HG02884 (cell line): ENCODE data around the gene PLD1.
"Not testable (repeated sequence)": the region's sequence is repeated elsewhere in the genome, so short reads cannot be mapped to it uniquely, and the experiment has no call there.

Experiments used
- ATAC-seq: cut with Tn5 transposase; IDR thresholded peaks from one replicate; pipeline ENCODE4 v1.9.1; 2021; ENCODE audit warnings: mild to moderate bottlenecking, moderate library complexity; ENCODE audit not compliant: unreplicated experiment

Gene PLD1

DNA sequence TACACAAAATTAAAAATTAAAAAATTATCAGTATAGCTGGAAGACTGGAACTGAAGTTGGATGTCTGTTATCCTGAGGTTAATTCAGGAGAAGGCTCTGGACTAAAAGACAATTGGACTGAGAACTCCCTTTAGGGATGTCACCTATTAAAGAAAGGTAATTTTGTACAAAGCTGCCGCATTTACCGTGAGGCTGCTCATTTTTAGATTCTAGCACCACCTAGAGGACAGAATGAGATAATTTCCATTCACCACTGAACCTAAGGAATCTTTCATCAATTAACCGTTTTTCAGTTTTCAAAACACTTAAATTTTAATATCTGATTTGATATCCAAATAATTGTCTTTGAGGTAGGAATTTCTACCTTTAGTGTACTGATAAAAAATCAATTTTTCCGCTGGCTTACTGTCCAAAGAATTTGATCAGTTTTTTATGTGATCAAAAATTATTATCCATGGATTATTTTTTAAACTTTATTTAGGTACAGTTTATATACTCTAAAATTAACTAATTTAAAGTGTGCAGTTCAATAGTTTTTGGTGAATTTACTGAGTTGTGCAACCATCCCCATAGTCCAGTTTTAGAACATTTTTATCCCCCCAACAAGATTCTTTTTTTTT is 243.4 kb downstream of the PLD1 start:
- no peak for ATAC-seq

DNA sequence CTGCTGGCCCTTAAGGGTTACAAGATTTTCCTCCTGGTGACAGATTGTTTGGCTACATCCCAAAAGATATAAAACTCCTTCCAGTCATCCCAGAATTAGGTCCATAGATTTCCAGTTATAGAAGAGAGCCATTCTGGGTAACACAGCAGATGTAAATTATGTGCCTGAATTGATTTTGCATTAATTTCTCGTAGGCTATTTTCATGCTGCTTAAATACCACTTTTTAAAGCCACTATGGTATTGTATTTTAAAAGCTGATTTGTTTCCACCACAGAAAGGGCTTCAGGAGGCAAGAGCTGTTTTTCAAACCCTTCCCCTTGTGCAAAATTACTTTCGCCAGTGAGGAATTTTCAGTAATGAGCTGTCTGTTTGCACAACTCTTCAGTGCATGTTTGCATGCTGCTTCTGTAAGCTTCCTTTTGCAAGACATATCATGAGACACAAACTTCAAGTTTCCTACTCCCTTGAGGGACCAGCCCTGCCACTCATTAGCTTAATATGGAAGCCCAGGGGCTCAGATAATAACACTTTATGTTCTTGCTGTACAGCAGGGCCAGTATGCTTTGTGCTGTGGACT is 244.7 kb downstream of the PLD1 start:
- no peak for ATAC-seq

DNA sequence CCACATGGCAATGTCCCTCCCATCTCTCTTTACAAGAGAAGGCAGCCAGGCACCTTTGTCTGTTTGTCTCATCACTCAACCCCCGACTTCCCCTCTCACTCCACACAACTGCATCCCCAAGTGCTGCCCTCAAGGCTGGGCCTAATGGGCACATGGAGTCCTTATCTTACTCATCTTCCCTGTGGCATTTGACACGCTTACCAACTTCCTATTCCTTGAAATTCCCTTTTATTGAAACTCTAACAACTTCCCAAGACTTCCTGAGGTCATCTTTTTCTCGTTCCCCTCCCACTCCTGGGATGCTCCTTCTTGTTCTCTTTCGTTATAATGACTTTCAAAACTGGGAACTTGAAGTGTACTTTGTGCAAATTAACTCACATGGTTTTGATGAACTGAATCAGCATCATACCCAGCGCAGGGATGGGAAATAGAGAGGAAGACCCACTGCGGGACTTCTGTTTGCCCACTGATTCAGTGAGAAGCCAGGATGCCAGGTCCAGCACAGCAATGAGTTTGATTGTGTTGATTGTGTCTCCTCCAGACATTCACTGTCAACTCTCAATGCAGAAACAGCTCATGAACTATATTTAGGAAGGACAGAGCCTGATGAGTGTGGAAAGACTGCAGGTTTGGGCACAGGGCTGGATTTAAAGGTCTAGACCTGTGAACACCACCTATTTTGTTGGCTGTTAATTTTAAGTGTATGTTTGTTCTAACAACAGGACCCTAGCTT is 245.4 kb downstream of the PLD1 start:
- no peak for ATAC-seq

DNA sequence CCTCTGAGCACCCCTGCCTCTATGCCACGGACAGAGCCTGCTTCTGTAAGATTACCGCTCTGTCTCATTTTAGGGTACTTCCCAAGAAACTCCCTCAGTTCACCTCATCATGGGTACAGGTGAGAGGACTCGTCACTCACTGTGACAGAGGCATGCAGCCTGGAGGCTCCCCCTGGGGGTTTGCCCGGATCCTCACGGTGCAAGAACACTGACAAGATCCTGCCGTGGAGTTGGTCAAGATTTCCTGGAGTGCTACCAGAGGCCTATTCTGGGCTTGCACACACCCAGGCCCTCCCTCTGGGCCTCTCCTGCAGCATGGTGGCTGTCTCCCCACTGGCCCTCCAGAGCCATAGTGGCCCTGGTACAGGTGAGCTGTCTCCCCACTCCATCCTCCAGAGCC is 247.0 kb downstream of the PLD1 start:
- ATAC-seq: no peak

DNA sequence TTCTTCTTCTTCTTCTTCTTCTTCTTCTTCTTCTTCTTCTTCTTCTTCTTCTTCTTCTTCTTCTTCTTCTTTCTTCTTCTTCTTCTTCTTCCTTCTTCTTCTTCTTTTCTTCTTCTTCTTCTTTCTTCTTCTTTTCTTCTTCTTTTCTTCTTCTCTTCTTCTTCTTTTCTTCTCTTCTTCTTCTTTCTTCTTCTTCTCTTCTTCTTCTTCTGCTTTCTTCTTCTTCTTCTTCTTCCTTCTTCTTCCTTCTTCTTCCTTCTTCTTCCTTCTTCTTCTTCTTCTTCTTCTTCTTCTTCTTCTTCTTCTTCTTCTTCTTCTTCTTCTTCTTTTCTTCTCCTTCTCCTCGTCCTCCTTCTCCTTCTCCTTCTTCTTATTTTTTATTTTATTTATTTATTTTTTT is 247.8 kb downstream of the PLD1 start:
- ATAC-seq: not testable (repeated sequence)

DNA sequence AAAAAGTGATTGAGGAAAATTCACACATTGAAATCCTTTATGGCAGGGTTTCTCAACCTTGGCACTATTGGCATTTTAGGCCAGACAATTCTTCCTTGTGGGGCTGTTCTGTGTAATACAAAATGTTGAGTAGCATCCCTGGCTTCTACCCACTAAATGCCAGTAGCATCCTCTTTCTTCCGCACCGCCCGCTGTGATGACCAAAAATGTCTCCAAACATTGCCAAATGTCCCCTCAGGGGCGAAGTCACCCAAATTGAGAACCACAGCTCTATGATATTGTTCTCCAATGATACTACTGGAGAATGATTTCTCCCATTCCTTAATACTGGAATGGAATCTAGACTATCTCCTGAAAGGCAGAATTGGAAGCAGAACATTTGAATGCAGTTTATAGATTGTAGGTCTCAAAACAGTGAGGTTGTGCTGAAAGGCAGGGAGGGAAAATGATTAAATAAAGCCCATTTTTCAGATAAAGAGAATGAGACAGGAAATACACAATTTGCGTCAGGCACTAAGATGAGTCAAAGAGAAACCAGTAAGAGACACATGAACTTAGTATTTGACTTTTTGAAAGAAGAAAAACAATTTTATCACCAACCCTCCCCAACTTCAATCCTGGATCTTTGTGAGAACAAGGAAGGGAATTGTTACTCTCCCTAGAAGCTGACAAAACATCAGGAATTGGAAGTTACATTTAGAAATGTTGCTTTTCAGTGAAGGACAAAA is 248.5 kb downstream of the PLD1 start:
- no peak for ATAC-seq

DNA sequence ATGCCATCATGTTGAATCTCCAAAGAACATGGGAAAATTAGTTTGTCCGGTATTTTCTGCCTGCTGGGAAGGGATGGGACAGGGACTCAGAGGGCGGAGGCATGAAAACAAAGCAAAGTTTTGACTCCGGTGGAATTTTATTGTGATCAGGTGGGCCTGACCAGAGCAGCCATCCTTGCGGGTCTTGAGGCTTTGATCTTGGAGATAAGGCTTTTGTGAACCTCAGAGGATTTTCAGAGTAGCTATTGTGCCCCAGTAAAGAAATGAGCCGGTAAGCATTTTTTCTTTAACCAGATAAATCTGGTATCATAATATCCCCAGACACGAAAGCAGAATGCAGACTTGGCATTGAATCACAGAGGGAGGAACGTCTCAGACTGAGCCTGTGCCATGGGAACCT is 250.7 kb downstream of the PLD1 start:
- no peak for ATAC-seq

DNA sequence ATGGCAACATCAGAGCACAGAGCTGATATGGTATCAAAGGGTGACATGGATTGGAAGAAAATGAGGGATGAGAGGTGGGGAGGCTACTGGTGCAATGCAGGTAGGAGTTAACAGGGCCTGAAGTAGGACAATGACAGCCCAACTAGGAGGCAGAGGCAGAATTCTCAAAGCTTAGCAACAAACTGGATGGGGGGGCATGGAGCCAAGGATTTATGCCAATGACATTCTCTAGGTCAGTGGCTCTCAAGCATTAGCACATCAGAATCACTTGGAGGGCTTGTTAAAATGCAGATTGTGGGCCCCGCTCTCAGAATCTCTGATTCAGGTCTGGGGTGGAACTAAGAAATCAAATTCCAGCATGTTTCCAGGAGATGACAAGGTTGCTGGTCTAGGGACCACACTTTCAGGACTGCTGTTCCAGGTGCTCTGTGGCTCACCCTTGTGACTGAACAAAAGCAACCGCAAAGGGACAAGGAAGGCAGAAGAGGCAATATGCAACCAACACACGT is 252.0 kb downstream of the PLD1 start:
- ATAC-seq: no peak

DNA sequence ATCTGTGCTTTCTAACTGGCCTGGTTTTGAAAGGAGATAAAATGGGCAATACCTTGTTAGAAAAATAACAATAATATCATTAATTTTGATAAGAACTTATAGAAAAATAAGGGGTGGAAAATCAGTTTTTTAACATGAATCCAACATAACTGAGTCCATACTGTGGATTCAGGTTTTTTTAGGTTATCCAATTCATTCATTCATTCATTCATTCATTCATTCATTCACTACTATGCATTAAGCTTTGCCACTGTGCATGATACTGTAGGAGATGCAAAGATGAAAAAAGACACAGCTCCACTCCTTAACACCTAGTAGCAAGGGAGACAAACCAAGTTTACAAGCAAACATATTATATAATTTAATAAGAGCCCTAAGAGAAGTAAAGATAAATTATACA is 253.1 kb downstream of the PLD1 start:
- ATAC-seq: no peak

DNA sequence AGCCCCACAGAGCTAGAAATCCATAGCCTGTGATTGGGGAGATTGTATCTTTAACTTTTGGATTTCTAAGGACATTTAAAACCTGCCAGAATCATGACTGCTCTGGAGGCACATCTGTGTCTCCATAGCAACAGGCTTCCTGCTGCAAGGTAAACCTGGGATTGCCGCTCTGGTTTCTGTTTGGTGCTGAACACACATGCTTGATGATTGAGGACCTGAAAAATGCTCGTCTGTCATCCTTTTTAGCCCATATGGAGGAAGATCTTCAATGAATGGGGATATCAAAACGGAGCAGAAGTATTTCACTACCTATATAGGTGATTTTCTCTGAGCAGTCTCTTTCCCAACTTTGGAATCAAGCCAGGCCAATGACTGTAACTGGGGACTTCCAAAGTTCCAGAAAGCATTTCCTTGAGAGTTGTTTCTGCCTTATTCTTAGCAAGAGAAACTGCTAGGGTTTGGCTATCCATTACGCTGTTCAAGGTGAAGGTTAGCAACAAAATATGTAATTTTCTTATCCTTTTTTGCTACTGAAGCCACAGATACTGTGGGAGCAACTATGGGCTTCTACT is 253.6 kb downstream of the PLD1 start:
- ATAC-seq: no peak

DNA sequence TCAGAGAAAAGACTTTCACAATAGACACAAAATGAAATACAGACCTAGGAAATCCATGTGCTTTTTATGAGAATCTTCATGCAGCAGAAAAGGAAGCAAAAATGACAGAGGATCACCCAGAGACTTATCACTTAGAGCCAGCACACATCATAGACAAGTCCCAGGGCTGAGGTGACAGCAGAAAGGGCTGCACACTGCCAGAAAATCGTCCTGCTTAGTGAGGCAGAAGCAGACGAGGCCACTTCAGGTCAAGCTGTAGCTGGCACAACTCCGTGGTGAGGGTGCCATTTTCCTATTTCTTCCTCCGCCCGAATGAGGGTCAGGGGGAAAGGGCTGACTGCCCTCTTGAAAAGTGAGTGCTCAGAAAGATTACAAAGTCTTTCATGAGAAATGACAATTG is 254.1 kb downstream of the PLD1 start:
- ATAC-seq: no peak

DNA sequence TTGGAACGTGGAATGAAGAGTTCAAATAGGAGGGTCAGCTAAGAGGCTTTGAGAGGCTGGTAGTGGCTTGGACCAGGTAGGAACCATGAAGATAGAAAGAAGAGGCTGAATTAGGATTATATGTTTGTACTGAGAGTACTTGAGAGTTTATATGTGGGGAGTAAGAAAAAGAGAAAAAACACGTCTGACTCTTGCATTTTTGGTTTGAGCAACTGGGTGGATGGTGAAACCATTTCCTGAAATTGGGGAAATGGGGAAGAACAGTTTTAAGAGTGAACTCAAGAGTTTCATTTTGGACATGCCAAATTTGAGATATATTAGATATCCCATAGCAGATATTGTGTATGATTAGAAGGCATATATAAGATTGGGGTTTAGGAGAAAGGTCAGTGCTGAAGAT is 257.2 kb downstream of the PLD1 start:
- ATAC-seq: no peak

DNA sequence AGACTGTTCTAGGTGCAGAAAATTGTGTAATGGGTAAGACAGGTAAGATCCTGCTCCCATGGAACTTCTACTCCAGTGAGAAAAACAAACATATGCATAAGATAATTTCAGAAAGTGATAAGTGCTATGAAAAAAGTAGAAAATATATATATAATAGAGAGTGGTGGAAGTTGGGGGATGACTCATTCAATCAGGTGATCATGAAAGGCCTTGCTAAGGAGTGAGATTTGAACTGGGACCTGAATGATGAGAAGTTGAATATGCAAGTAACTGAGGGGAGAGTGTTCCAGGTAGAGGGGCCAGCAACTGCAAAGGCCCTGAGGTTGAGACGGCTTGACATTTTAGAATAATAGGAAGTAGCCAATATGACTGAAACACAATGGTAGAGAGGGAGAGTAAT is 257.8 kb downstream of the PLD1 start:
- ATAC-seq: no peak

DNA sequence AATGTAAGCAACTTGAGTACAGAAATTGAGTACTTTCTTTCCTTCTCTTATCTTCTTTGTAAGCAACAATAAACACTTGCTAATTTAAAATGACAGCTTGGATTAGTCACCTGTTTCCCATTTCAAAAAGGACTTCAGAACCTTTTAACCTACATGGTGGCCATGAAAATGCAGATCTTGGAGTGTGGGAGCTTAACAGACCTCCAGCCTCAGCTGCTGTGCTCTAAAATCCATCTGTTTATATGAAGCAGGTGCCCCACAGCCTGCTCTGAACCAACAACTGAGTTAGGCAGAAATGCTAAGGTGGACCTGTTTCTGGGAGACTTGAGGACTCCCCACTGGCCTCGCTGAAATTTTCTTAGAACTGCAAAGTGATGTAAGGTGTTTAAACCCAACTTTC is 259.0 kb downstream of the PLD1 start:
- no peak for ATAC-seq
